Fibroblast of lung (primary cell): ENCODE data around the gene CD300H.

Source experiments
- EZH2 ChIP-seq: IDR thresholded peaks from 2 replicates; pipeline ENCODE4 v1.5.1; 2012; ENCODE audit warnings: low read length, control low read depth, mild to moderate bottlenecking; ENCODE audit errors: missing control alignments
- TF ChIP-seq, protein P1 (sequence below), 2 donors: IDR thresholded peaks in 1 of 2; conservative IDR thresholded peaks in 1 of 2; 1 replicate in 1 of 2; 2 replicates in 1 of 2; pipeline ENCODE4 v1.5.1; 2011 to 2012; ENCODE audit warnings: low read length in 2 of 2, control low read depth in 1 of 2, inconsistent platforms in 1 of 2, low read depth in 1 of 2, mild to moderate bottlenecking in 1 of 2

DNA sequence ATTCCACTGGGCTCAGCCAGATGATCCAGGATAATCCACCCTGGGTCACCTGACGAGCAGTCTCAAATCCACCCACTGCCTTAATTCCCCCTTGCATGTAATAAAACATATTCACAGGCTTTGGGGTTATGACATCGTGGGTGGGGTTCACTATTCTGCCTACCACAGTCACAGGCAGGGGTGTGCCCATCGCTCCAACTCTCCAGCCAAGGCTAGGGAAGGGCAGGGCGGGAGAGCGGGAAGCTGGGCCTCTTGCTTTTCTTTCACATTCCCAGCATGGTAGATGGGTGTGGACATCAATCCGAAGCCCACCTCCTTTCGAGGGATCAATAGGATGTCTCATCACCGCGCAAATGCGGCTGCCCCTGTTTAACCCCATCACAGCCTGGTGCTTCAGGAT lies 37.5 kb upstream of the CD300H start:
- TF ChIP-seq, protein P1, sequence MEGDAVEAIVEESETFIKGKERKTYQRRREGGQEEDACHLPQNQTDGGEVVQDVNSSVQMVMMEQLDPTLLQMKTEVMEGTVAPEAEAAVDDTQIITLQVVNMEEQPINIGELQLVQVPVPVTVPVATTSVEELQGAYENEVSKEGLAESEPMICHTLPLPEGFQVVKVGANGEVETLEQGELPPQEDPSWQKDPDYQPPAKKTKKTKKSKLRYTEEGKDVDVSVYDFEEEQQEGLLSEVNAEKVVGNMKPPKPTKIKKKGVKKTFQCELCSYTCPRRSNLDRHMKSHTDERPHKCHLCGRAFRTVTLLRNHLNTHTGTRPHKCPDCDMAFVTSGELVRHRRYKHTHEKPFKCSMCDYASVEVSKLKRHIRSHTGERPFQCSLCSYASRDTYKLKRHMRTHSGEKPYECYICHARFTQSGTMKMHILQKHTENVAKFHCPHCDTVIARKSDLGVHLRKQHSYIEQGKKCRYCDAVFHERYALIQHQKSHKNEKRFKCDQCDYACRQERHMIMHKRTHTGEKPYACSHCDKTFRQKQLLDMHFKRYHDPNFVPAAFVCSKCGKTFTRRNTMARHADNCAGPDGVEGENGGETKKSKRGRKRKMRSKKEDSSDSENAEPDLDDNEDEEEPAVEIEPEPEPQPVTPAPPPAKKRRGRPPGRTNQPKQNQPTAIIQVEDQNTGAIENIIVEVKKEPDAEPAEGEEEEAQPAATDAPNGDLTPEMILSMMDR (conservative IDR thresholded peaks at IDR 0.05 in 1 of 2, IDR thresholded peaks at IDR 0.05 in 1 of 2; ENCODE audit: low read depth in 1 of 2, low read length in 2 of 2): no peak
- no peak for TF ChIP-seq EZH2
